ENCODE data around the gene GET4.
"Not testable (repeated sequence)": the region's sequence is repeated elsewhere in the genome, so short reads cannot be mapped to it uniquely, and the experiment has no call there.

GET4 gene

GRCh38 chr7:921581-922333 lies 45.4 kb downstream of the GET4 start:
- intact Hi-C loops (cut with DNase I) = no loop called here
- DNase-seq = peak; percentile 1 to 79 (median 9)

DNA sequence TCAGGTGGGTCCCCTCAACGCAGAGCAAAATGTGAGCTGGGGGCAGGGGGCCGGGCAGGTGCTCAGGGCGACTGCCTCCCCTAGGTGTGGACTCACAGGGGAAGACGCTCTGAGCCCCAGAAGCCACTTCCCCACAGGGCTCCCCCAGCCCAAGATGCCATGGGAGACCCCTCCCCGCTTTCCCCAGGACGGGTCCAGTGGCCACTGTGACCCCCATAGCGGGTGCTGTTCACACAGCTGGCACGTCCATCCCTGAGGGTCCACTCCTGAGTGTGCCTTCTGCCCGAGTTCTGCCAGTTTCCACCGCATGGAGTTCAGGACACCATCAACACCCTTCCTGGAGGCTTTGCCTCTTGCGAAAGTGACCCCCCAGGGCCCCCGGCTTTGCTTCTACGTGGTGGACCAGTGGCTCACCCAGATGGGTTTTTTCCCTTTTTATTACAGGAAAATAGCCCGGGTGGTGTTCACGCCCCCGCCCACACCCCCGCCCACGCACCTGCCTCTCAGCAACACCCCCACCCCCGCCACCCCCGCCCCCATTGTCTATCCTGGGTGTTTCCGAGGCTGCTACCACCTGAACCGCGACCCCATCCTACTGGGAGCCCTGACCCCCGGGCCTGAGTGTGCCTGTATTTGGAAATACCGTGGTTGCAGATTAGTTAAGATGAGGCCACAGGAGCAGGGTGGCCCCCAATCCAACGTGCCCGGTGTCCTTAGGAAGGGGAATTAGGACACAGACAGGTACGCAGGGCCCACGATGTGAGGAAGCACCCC lies 46.2 kb downstream of the GET4 start:
- DNase-seq = peak in 7 of 10 donors; percentile 2 to 72 (median 10)
- intact Hi-C loops (cut with DNase I) = no loop called here

DNA sequence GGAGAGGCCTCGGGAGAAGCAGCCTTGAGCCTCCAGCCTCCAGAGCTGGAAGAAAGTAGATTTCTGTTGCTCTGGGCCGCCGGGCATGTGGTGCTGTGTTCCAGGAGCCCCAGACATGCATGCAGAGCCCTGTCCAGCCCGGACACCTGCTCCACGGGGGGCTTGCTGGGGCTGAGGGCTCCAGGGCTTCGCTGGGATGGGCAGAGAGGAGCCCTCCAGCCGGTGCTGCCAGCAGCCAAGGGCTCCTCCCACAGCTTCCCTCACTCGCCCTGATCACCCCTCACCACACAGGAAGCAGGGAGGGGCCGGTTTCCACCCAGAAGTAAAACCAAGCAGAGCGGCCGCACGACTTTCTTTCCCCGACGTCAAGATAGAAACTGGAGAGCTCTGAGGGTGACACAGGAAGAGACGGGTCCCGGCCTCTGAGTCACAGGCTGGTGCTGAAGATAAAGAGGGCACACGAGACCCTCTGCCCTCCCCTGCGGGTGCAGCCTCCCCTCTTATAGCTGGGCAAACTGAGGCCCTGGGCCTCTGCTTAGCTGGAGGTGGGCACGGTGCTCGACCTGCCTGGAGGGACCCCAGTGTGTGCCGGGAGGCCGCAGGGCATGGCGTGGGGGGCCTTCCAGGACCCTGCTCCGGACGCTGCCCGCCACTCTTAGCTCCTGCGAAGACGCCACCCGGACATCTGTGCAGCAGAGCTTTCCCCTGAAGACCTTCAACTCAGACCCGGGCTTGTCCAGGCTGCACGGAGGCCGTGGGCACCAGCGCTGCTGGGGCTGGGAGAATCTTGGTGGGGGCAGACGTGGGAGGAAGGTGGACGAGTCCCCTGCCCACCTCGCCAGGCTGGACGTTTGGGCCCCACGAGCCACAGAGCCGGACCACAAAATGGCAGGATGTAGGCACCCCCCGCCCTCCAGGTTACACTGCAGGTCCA lies 47.0 kb downstream of the GET4 start:
- DNase-seq = peak; percentile 10 to 89 (median 26)
- intact Hi-C loops (cut with DNase I) = no loop called here

GRCh38 chr7:924042-924441 lies 47.7 kb downstream of the GET4 start:
- peak in 3 of 10 donors; percentile 3 to 64 (median 9) for DNase-seq

DNA sequence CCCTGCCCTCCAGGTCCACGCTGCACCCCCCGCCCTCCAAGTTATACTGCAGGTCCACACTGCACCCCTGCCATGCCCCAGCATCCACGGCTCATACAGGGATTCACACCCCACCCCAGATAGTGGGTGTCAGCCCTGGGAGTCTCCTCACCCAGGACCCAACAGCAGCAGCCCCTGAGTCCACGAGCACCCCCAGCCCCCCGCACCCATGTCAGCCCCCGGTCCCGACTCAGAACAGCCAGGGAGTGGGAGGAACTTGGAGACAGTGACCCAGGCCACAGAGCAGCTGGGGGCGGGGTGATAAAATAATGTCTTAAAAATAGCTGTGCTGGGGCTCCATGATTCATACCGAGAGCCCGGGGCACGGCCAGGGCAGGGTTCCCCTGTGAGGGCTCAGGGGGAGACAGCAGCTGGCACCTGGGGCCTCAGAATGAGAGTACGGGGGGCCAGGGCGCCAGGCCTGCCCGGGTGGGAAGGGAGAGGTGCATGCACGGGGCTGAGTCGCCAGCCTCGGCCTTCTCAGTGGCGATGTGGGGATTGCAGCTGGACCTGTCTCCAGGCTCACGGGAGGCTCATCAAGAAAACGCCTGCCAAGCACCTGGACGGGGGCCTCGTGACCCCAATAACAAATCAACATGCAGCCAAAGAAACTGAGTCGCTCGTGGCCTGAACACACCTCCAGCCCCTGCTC lies 48.3 kb downstream of the GET4 start:
- peak in 9 of 10 donors; percentile 1 to 79 (median 15) for DNase-seq
- intact Hi-C loops (cut with DNase I) = no loop called here

More at GRCh38 chr7:924042-924441, 47.7 kb downstream of the GET4 start:
- intact Hi-C loops (cut with DNase I) = not testable (repeated sequence)

DNA sequence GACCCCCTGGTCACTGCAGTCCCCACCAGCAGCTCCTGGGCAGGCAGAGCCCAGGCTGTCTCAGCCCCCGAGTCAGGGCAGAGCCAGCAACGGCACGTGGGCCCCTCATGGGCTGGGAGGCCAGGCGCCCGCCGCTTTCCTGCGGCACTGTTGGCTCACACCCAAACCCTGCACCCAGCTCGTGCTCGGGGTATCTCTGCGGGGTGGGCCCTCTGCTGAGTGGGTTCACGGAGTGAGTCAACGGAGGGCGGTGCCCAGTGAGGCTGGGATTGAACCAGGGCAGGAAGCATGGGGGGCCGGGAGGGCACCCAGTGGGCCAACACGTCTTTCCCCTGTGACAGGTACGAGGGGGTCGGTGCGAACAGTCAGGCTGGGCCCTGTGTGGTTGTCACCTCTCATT lies 49.2 kb downstream of the GET4 start:
- intact Hi-C loops (cut with DNase I) = no loop called here
- DNase-seq = peak in 9 of 10 donors; percentile 14 to 89 (median 41)

GRCh38 chr7:926061-927030 lies 50.0 kb downstream of the GET4 start:
- intact Hi-C loops (cut with DNase I) = no loop called here
- DNase-seq = peak in 9 of 10 donors; percentile 32 to 95 (median 64)

DNA sequence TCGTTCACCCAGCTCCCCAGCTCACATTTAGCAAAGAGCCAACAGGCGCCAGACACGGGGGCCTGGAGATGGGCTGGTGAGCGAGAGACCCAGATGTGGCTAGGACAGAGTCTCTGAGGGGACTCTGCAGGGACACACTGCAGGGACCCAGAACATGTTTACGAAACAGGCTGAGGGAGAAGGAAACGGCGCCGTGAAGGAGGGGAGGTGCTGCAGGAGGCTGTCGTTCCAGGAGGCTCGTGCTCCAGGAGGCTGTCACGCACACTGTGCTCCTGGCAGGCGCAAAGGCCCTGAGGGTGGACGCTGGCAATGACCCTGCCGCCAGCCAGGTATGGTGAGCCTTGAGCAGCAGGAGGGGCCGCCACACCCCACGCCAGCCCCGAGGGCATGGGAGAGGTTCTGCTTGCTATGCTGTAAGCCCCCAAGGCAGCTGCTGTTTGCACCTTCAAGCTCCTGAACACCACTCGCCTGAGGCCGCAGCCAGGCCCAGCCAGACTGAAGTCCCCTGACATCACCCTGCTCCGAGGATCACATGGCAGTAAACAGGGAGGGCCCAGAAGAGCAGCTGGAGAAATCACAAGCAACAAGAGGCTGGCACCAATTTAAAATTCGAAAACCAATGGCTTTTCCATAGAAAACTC lies 50.8 kb downstream of the GET4 start:
- intact Hi-C loops (cut with DNase I) = no loop called here
- peak; percentile 49 to 96 (median 72) for DNase-seq

DNA sequence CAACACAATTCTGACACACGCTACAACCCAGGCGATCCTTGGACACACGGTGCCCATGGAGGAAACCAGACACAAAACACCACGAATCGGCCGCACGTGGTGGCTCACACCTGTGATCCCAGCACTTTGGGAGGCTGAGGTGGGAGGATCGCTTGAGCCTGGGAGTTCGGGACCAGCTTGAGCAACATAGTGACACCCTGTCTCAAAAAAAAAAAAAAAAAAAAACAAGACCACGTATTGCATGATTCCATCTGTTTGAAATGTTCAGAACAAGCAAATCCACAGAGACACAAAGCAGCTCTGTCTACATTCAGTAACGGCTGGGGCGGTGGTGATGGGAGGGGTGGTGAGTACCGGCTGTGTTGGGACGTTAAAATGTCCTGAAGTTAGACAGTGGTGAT lies 53.0 kb downstream of the GET4 start:
- DNase-seq = peak in 7 of 10 donors; percentile 17 to 92 (median 66)

GRCh38 chr7:930975-931758 lies 54.8 kb downstream of the GET4 start:
- peak in 4 of 10 donors; percentile 9 to 53 (median 40) for DNase-seq
- intact Hi-C loops (cut with DNase I) = no loop called here

More for the DNA sequence above, 53.0 kb downstream of the GET4 start:
- intact Hi-C loops (cut with DNase I) = no loop called here

DNA sequence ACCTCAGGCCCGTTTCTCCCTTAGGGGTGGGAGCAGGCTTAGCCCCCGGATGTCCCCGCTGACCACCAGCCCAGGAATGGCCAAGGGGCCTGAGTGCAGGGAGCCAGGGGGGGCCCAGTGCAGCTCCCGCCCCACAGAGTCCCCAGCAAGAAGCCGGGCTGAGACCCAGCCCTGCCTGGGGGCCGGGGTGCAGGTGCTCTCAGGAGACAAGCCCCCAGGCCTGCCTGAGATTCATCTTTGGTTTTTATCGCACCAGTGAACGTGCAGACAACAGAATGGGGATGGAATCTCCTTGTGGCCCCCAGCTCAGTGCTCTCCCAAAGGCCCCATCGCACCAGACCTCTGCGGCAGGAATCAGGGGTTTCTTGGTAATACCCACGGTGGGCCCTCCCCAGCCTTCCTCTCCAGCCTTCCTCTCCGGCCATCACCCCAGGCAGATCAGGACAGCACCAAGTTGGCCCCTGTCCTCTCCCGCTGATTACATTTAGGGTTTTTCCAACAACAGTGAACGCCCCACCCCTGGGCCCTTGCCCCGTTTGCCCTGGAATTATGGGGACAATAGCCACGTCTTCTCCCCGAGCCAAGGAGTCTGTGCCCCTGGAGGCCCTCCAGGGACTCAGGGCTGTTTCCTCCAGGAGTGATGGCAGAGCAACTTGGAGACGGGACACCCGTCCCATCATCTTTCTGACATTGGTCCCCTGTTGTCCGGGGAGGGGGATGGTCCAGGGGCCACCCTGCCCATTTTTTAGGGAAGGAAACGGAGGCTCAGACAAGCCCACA lies 55.7 kb downstream of the GET4 start:
- DNase-seq = peak in 4 of 10 donors; percentile 6 to 75 (median 60)
- intact Hi-C loops (cut with DNase I) = no loop called here

DNA sequence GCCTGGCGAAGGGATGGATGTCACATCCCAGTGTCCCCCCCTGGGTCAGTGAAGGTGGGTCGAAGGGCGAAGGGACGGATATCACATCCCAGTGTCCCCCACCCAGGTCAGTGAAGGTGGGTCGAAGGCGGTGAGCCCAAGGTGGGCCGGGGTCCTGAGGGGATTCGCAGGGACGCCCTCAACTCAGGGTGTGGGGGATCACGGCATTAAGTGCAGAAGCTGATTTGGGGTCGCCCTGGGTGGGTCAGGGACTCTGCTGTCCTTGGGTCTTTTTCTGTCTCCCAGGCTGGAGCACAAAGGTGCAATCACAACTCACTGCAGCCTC lies 56.3 kb downstream of the GET4 start:
- intact Hi-C loops (cut with DNase I) = no loop called here
- DNase-seq = peak in 4 of 10 donors; percentile 8 to 82 (median 47)

GRCh38 chr7:934469-935163 lies 58.3 kb downstream of the GET4 start:
- peak in 5 of 10 donors; percentile 7 to 76 (median 62) for DNase-seq
- intact Hi-C loops (cut with DNase I) = no loop called here

- DNase-seq = peak in 4 of 10 donors; percentile 6 to 81 (median 64)
- intact Hi-C loops (cut with DNase I) = no loop called here
Measured at GRCh38 chr7:935164-935873, 59.0 kb downstream of the GET4 start.

GRCh38 chr7:935874-936385 lies 59.6 kb downstream of the GET4 start:
- DNase-seq = peak in 3 of 10 donors; percentile 7 to 66 (median 59)
- intact Hi-C loops (cut with DNase I) = no loop called here
